HG02642 (cell line): Measurements from ENCODE around the gene PRKG1.

Source experiments
- ATAC-seq: cut with Tn5 transposase; IDR thresholded peaks from one replicate; pipeline ENCODE4 v1.9.1; 2021; ENCODE audit warnings: mild to moderate bottlenecking; ENCODE audit not compliant: unreplicated experiment, poor library complexity

The PRKG1 gene

GRCh38 chr10:51802030-51802429 is 727.7 kb downstream of the PRKG1 start:
- ATAC-seq, result no peak

- no peak for ATAC-seq
Measured at GRCh38 chr10:51804866-51805265, 730.6 kb downstream of the PRKG1 start.

GRCh38 chr10:51806079-51806835 is 732.0 kb downstream of the PRKG1 start:
- ATAC-seq, result no peak

- ATAC-seq, result no peak
Measured at GRCh38 chr10:51808187-51808586, 733.9 kb downstream of the PRKG1 start.

- ATAC-seq, result no peak
Measured at GRCh38 chr10:51815723-51816122, 741.4 kb downstream of the PRKG1 start.

GRCh38 chr10:51821045-51821444 is 746.8 kb downstream of the PRKG1 start:
- ATAC-seq, result no peak

GRCh38 chr10:51821745-51822144 is 747.5 kb downstream of the PRKG1 start:
- no peak for ATAC-seq

GRCh38 chr10:51832652-51833383 is 758.5 kb downstream of the PRKG1 start:
- no peak for ATAC-seq

GRCh38 chr10:51834548-51834947 is 760.3 kb downstream of the PRKG1 start:
- no peak for ATAC-seq

GRCh38 chr10:51838471-51838870 is 764.2 kb downstream of the PRKG1 start:
- no peak for ATAC-seq

GRCh38 chr10:51843966-51844365 is 769.7 kb downstream of the PRKG1 start:
- no peak for ATAC-seq

- ATAC-seq, result no peak
Measured at GRCh38 chr10:51846856-51847506, 772.7 kb downstream of the PRKG1 start.

GRCh38 chr10:51852297-51852696 is 778.0 kb downstream of the PRKG1 start:
- no peak for ATAC-seq

GRCh38 chr10:51857305-51857704 is 783.0 kb downstream of the PRKG1 start:
- ATAC-seq, result no peak

GRCh38 chr10:51860257-51860656 is 786.0 kb downstream of the PRKG1 start:
- peak; percentile 65 for ATAC-seq

GRCh38 chr10:51861051-51861450 is 786.8 kb downstream of the PRKG1 start:
- no peak for ATAC-seq

GRCh38 chr10:51861731-51862130 is 787.4 kb downstream of the PRKG1 start:
- ATAC-seq, result no peak

- ATAC-seq, result no peak
Measured at GRCh38 chr10:51862149-51862548, 787.9 kb downstream of the PRKG1 start.

- no peak for ATAC-seq
Measured at GRCh38 chr10:51867956-51868355, 793.7 kb downstream of the PRKG1 start.

- no peak for ATAC-seq
Measured at GRCh38 chr10:51874131-51874530, 799.8 kb downstream of the PRKG1 start.

- ATAC-seq, result no peak
Measured at GRCh38 chr10:51875610-51876009, 801.3 kb downstream of the PRKG1 start.
